HEK293 (cell line): ENCODE measurements around the gene DACT3.
A peak's percentile ranks its signal among the peaks of the same experiment; 100 is the strongest.

Source experiments
- GLI2 ChIP-seq: fragments of 450-650 bp; formaldehyde crosslinking; IDR thresholded peaks from 2 replicates; pipeline ENCODE4; 2017; ENCODE audit warnings: missing biosample characterization, missing genetic modification characterization, low read depth, borderline replicate concordance
- HOXC10 ChIP-seq: sonication (generic); formaldehyde crosslinking; IDR thresholded peaks from 2 replicates; pipeline ENCODE4 v1.8.1; 2023; ENCODE audit warnings: mild to moderate bottlenecking, missing genetic modification reagents
- MZF1 ChIP-seq: fragments of 450-650 bp; formaldehyde crosslinking; IDR thresholded peaks from 2 replicates; pipeline ENCODE4 v1.5.1; 2017; ENCODE audit warnings: missing biosample characterization, missing genetic modification characterization, borderline replicate concordance
- SCRT1 ChIP-seq: fragments of 450-650 bp; formaldehyde crosslinking; IDR thresholded peaks from 2 replicates; pipeline ENCODE4 v1.5.1; 2016; ENCODE audit warnings: missing biosample characterization, missing genetic modification characterization, borderline replicate concordance
- SCRT2 ChIP-seq: fragments of 450-650 bp; formaldehyde crosslinking; IDR thresholded peaks from 2 replicates; pipeline ENCODE4 v1.5.1; 2016; ENCODE audit warnings: missing biosample characterization, missing genetic modification characterization
- ZBTB48 ChIP-seq: fragments of 450-650 bp; formaldehyde crosslinking; IDR thresholded peaks from 2 replicates; pipeline ENCODE4 v1.5.1; 2016; ENCODE audit warnings: missing biosample characterization, missing genetic modification characterization
- ZFP3 ChIP-seq: fragments of 450-650 bp; formaldehyde crosslinking; IDR thresholded peaks from 2 replicates; pipeline ENCODE4 v1.5.1; 2016; ENCODE audit warnings: low read depth, missing biosample characterization, missing genetic modification characterization
- ZFP69B ChIP-seq: fragments of 450-650 bp; formaldehyde crosslinking; IDR thresholded peaks from 2 replicates; pipeline ENCODE4 v1.5.1; 2016; ENCODE audit warnings: missing biosample characterization, missing genetic modification characterization
- ZNF10 ChIP-seq: fragments of 450-650 bp; formaldehyde crosslinking; IDR thresholded peaks from 2 replicates; pipeline ENCODE4 v1.5.1; 2017; ENCODE audit warnings: missing biosample characterization, missing genetic modification characterization
- ZNF155 ChIP-seq: fragments of 450-650 bp; formaldehyde crosslinking; IDR thresholded peaks from 2 replicates; pipeline ENCODE4 v1.5.1; 2016; ENCODE audit warnings: missing biosample characterization, missing genetic modification characterization
- ZNF274 ChIP-seq, 2 experiments: fragments of 200-500 bp in 1 of 2; fragments of 450-650 bp in 1 of 2; sonication (Bioruptor generic) in 1 of 2; formaldehyde crosslinking in 1 of 2; IDR thresholded peaks; 2 replicates each; pipeline versions ENCODE4 v1.5.1 to v1.6.1; 2014 to 2016; ENCODE audit warnings: borderline replicate concordance in 1 of 2, inconsistent platforms in 1 of 2, low read length in 1 of 2, missing biosample characterization in 1 of 2, missing genetic modification characterization in 1 of 2
- ZNF292 ChIP-seq: fragments of 450-650 bp; formaldehyde crosslinking; IDR thresholded peaks from 2 replicates; pipeline ENCODE4 v1.5.1; 2016; ENCODE audit warnings: low read depth, missing biosample characterization, missing genetic modification characterization, borderline replicate concordance
- ZNF324 ChIP-seq: fragments of 450-650 bp; formaldehyde crosslinking; IDR thresholded peaks from 2 replicates; pipeline ENCODE4 v1.5.1; 2016; ENCODE audit warnings: missing biosample characterization, missing genetic modification characterization
- ZNF341 ChIP-seq: fragments of 450-650 bp; formaldehyde crosslinking; IDR thresholded peaks from 2 replicates; pipeline ENCODE4; 2016; ENCODE audit warnings: low read depth, missing biosample characterization, missing genetic modification characterization
- ZNF423 ChIP-seq: fragments of 450-650 bp; formaldehyde crosslinking; IDR thresholded peaks from 2 replicates; pipeline ENCODE4 v1.5.1; 2016; ENCODE audit warnings: missing biosample characterization, missing genetic modification characterization
- ZNF449 ChIP-seq: fragments of 450-650 bp; formaldehyde crosslinking; IDR thresholded peaks from 2 replicates; pipeline ENCODE4 v1.5.1; 2017; ENCODE audit warnings: missing biosample characterization, mild to moderate bottlenecking, missing genetic modification characterization, moderate library complexity
- ZNF473 ChIP-seq: fragments of 450-650 bp; formaldehyde crosslinking; IDR thresholded peaks from 2 replicates; pipeline ENCODE4 v1.5.1; 2017; ENCODE audit warnings: missing biosample characterization, missing genetic modification characterization
- ZNF529 ChIP-seq: fragments of 450-650 bp; formaldehyde crosslinking; IDR thresholded peaks from 2 replicates; pipeline ENCODE4 v1.5.1; 2017; ENCODE audit warnings: missing genetic modification characterization, missing biosample characterization; ENCODE audit not compliant: insufficient replicate concordance
- ZNF558 ChIP-seq: fragments of 450-650 bp; formaldehyde crosslinking; IDR thresholded peaks from 2 replicates; pipeline ENCODE4 v1.5.1; 2016; ENCODE audit warnings: missing biosample characterization, missing genetic modification characterization
- ZNF610 ChIP-seq: fragments of 450-650 bp; formaldehyde crosslinking; IDR thresholded peaks from 2 replicates; pipeline ENCODE4 v1.5.1; 2016; ENCODE audit warnings: missing biosample characterization, missing genetic modification characterization, borderline replicate concordance
- ZNF621 ChIP-seq: fragments of 450-650 bp; formaldehyde crosslinking; IDR thresholded peaks from 2 replicates; pipeline ENCODE4 v1.5.1; 2017; ENCODE audit warnings: missing biosample characterization, missing genetic modification characterization
- ZSCAN23 ChIP-seq: fragments of 450-650 bp; formaldehyde crosslinking; IDR thresholded peaks from 2 replicates; pipeline ENCODE4 v1.5.1; 2016; ENCODE audit warnings: missing biosample characterization, missing genetic modification characterization
- ZXDB ChIP-seq: fragments of 450-650 bp; formaldehyde crosslinking; IDR thresholded peaks from 2 replicates; pipeline ENCODE4 v1.5.1; 2016; ENCODE audit warnings: missing biosample characterization, missing genetic modification characterization
- TF ChIP-seq, protein P1 (sequence below): fragments of 450-650 bp; formaldehyde crosslinking; IDR thresholded peaks from 2 replicates; pipeline ENCODE4 v1.5.1; 2016; ENCODE audit warnings: missing biosample characterization, missing genetic modification characterization
- TF ChIP-seq, protein P2 (sequence below): fragments of 450-650 bp; formaldehyde crosslinking; IDR thresholded peaks from 2 replicates; pipeline ENCODE4 v1.5.1; 2016; ENCODE audit warnings: missing biosample characterization, missing genetic modification characterization
- TF ChIP-seq, protein P3 (sequence below): fragments of 450-650 bp; formaldehyde crosslinking; conservative IDR thresholded peaks from 2 replicates; pipeline ENCODE4 v1.5.1; 2016; ENCODE audit warnings: low read depth, missing biosample characterization, missing genetic modification characterization
- TF ChIP-seq, protein P4 (sequence below): fragments of 450-650 bp; formaldehyde crosslinking; IDR thresholded peaks from 2 replicates; pipeline ENCODE4 v1.5.1; 2016; ENCODE audit warnings: missing biosample characterization, missing genetic modification characterization

The DACT3 gene

DNA sequence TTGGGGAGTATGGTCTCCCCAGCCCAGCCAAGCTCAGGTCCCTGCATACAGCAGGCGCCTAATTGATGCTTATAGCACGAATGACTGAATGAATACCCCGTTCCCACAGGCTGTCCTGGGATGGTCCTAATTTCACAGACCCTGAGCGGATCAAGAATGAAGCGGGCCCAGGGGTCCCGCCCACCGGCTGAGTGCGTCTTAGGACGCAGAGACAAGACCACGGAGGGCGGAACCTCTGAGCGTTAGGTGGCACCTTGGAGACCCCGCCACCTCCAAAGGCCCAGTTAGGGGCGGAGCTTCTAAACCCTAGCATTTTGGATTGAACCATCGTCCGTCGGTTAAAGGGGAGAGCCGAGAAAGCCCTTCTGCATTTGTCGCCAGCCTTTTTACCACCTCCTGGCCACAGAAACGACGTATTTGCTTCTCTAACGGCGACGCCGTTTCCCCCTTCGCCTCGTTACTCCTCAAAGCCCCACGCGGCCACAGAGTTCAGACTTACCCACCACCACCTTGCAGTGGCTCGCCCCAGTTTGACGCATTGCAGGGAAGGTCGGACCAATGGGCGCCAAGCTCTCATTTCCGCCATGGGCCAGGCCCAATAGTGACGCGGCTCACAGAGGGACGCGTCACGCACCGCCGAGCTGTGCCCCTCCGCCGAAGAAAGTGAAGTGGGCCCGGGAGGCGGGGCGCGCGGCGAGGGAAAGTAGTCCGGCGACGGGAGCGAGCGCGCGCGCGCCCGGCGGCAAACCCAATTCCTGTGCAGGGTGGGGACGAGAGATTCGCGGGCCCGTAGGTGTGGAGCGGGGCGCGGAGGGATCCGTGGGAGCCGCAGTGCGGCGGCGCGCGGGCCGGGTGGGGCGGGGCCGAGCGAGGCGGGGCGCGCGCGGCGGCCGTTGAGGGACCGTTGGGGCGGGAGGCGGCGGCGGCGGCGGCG is 60.3 kb downstream of the DACT3 start (continued):
- TF ChIP-seq ZNF449 (tag by site-specific recombination) (peak; percentile 16; the same call in 1 of the 2 replicates), ZNF473 (no peak), ZNF324 (tag by site-specific recombination) (peak; percentile 98), ZFP69B (peak; percentile 97), ZXDB (tag by site-specific recombination) (peak; percentile 98), ZNF423 (tag by site-specific recombination) (no peak), ZSCAN23 (tag by site-specific recombination) (peak; percentile 89), ZNF610 (peak; percentile 89), ZFP3 (tag by site-specific recombination) (no peak; the same call in 1 of the 2 replicates), ZNF529 (no peak), MZF1 (peak; percentile 28; the same call in 1 of the 2 replicates), ZNF274 (IDR thresholded peaks at IDR 0.05; ENCODE audit: low read length) (no peak), ZNF274 (tag by site-specific recombination; IDR thresholded peaks at IDR 0.05; ENCODE audit: borderline replicate concordance) (no peak), GLI2 (tag by site-specific recombination) (no peak; the same call in 1 of the 2 replicates), ZNF292 (tag by site-specific recombination) (no peak), ZNF621 (tag by site-specific recombination) (no peak), ZNF558 (0 out of 2 replicates have a peak, but pooled peaks have one; percentile 10), ZNF341 (no peak), ZNF10 (peak; percentile 64; the same call in 1 of the 2 replicates), SCRT1 (0 out of 2 replicates have a peak, but pooled peaks have one; percentile 15), HOXC10 (no peak; the same call in 1 of the 2 replicates), SCRT2 (tag by site-specific recombination) (peak; percentile 60; the same call in 1 of the 2 replicates), ZBTB48 (peak; percentile 46), ZNF155 (no peak)
- TF ChIP-seq, protein P1, sequence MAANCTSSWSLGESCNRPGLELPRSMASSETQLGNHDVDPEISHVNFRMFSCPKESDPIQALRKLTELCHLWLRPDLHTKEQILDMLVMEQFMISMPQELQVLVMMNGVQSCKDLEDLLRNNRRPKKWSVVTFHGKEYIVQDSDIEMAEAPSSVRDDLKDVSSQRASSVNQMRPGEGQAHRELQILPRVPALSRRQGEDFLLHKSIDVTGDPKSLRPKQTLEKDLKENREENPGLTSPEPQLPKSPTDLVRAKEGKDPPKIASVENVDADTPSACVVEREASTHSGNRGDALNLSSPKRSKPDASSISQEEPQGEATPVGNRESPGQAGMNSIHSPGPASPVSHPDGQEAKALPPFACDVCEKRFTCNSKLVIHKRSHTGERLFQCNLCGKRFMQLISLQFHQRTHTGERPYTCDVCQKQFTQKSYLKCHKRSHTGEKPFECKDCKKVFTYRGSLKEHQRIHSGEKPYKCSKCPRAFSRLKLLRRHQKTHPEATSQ = peak; percentile 91
- TF ChIP-seq, protein P2, sequence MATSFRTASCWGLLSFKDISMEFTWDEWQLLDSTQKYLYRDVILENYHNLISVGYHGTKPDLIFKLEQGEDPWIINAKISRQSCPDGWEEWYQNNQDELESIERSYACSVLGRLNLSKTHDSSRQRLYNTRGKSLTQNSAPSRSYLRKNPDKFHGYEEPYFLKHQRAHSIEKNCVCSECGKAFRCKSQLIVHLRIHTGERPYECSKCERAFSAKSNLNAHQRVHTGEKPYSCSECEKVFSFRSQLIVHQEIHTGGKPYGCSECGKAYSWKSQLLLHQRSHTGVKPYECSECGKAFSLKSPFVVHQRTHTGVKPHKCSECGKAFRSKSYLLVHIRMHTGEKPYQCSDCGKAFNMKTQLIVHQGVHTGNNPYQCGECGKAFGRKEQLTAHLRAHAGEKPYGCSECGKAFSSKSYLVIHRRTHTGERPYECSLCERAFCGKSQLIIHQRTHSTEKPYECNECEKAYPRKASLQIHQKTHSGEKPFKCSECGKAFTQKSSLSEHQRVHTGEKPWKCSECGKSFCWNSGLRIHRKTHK = no peak
- TF ChIP-seq, protein P3, sequence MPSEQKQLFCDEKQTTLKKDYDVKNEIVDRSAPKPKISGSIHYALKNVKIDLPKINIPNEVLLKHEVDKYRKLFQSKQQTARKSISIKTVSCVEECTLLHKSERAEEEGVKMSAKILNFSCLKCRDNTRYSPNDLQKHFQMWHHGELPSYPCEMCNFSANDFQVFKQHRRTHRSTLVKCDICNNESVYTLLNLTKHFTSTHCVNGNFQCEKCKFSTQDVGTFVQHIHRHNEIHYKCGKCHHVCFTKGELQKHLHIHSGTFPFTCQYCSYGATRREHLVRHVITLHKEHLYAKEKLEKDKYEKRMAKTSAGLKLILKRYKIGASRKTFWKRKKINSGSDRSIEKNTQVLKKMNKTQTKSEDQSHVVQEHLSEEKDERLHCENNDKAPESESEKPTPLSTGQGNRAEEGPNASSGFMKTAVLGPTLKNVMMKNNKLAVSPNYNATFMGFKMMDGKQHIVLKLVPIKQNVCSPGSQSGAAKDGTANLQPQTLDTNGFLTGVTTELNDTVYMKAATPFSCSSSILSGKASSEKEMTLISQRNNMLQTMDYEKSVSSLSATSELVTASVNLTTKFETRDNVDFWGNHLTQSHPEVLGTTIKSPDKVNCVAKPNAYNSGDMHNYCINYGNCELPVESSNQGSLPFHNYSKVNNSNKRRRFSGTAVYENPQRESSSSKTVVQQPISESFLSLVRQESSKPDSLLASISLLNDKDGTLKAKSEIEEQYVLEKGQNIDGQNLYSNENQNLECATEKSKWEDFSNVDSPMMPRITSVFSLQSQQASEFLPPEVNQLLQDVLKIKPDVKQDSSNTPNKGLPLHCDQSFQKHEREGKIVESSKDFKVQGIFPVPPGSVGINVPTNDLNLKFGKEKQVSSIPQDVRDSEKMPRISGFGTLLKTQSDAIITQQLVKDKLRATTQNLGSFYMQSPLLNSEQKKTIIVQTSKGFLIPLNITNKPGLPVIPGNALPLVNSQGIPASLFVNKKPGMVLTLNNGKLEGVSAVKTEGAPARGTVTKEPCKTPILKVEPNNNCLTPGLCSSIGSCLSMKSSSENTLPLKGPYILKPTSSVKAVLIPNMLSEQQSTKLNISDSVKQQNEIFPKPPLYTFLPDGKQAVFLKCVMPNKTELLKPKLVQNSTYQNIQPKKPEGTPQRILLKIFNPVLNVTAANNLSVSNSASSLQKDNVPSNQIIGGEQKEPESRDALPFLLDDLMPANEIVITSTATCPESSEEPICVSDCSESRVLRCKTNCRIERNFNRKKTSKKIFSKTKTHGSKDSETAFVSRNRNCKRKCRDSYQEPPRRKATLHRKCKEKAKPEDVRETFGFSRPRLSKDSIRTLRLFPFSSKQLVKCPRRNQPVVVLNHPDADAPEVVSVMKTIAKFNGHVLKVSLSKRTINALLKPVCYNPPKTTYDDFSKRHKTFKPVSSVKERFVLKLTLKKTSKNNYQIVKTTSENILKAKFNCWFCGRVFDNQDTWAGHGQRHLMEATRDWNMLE (tag by site-specific recombination) = no peak
- TF ChIP-seq, protein P4, sequence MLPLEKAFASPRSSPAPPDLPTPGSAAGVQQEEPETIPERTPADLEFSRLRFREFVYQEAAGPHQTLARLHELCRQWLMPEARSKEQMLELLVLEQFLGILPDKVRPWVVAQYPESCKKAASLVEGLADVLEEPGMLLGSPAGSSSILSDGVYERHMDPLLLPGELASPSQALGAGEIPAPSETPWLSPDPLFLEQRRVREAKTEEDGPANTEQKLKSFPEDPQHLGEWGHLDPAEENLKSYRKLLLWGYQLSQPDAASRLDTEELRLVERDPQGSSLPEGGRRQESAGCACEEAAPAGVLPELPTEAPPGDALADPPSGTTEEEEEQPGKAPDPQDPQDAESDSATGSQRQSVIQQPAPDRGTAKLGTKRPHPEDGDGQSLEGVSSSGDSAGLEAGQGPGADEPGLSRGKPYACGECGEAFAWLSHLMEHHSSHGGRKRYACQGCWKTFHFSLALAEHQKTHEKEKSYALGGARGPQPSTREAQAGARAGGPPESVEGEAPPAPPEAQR (tag by site-specific recombination) = peak; percentile 99
